ENCODE results near the gene DNAJA3. TPM values are rescaled to one million over a fixed set of nuclear protein-coding genes. Genes with fewer than 3 reads are reported as not detected.

The DNAJA3 gene
- total and polyA plus RNA-seq, 2 donors (not counting 3 experiments of a cell fraction or from before 2014, with no cell fraction given) = 33.4 to 45.4 TPM

- H3K9me3 ChIP-seq (replicated peaks; ENCODE audit: control insufficient read depth, insufficient read depth, low read length) = no peaks in the 10 kb centered on the region
- FAIRE-seq (no peak), DNase-seq (ENCODE audit: low read depth, low spot score) (no peak)
- H3K4me3 ChIP-seq (replicated peaks in 1 of 3; ENCODE audit: insufficient read depth in 1 of 3, low read depth in 1 of 3, low read length in 3 of 3) = no peak overlapping the region
- dilution Hi-C loops (cut with MboI; ENCODE audit: extremely low pct_ligation_motif_present, low sequenced_read_pairs) (no loop called here), intact Hi-C loops (cut with micrococcal nuclease) (no loop called here)
- BruUV-seq (replicated peaks) = no TSS peak
- CTCF ChIA-PET = interaction anchor here (0.8 to 7.5 kb wide), 3 partner anchors 13 to 31 kb away, joined by 3 to 63 read pairs (median 3); no protein-coding TSS in a partner anchor
- H3K27ac ChIP-seq (ENCODE audit: insufficient read depth, low read depth, low read length) = no peak overlapping the region
- H3K4me1 ChIP-seq (ENCODE audit: control insufficient read depth, extremely low read depth, insufficient read depth, low read length) = peaks cover 11% of the 10 kb centered on the region
- POLR2A ChIA-PET = no interaction called here
- no peaks in the 10 kb centered on the region for H3K9me1 ChIP-seq (replicated peaks; ENCODE audit: control insufficient read depth, extremely low read depth, insufficient read depth, low read length)
- no peak overlapping the region for H3K9ac ChIP-seq (replicated peaks; ENCODE audit: extremely low read depth, insufficient read depth, low read length)
- H4K20me1 ChIP-seq (replicated peaks; ENCODE audit: control insufficient read depth, extremely low read depth, insufficient read depth, low read length) = no peaks in the 10 kb centered on the region
- no peak overlapping the region for H3K4me2 ChIP-seq (ENCODE audit: insufficient read depth, low read length)
- H3K79me2 ChIP-seq (ENCODE audit: control insufficient read depth, insufficient read depth, low read length) = no peaks in the 10 kb centered on the region
- no peaks in the 10 kb centered on the region for H3K27me3 ChIP-seq (ENCODE audit: control insufficient read depth in 2 of 2, insufficient read depth in 2 of 2, low read length in 2 of 2)
- TF ChIP-seq FOS (IDR thresholded peaks at IDR 0.05; ENCODE audit: borderline replicate concordance, insufficient read depth, low read length) (no peak), CTCF (IDR thresholded peaks at IDR 0.05; ENCODE audit: extremely low read depth in 1 of 2, insufficient read depth in 1 of 2, low read depth in 1 of 2, low read length in 2 of 2) (no peak), POLR2AphosphoS5 (IDR thresholded peaks at IDR 0.05; ENCODE audit: insufficient read depth, low read depth, low read length) (no peak), MYC (IDR thresholded peaks at IDR 0.05; ENCODE audit: low read depth, low read length) (no peak), EZH2 (IDR thresholded peaks at IDR 0.05; ENCODE audit: borderline replicate concordance, low read depth, low read length, severe bottlenecking) (no peak), JUN (IDR thresholded peaks at IDR 0.05; ENCODE audit: borderline replicate concordance, insufficient read depth, insufficient read length, low read depth) (no peak), POLR2A (IDR thresholded peaks at IDR 0.05; ENCODE audit: low read depth, low read length) (no peak), MAX (IDR thresholded peaks at IDR 0.05; ENCODE audit: insufficient read depth, insufficient read length) (no peak), GATA2 (IDR thresholded peaks at IDR 0.05; ENCODE audit: insufficient read depth, insufficient read length, low read depth, low read length) (no peak)
- no peak overlapping the region for H2AFZ ChIP-seq (ENCODE audit: low read depth, low read length)
- peaks cover 0 to 28% of the 10 kb centered on the region in 2 experiments for H3K36me3 ChIP-seq (ENCODE audit: control insufficient read depth in 2 of 2, extremely low read depth in 1 of 2, insufficient read depth in 2 of 2, low read length in 2 of 2)
Measured at GRCh38 chr16:4390266-4391260, 35.1 kb upstream of the DNAJA3 start.

Data from endothelial cell of umbilical vein (primary cell).